Upper lobe of left lung (tissue), 4 donors: ENCODE measurements around the gene TTLL4.

Source experiments
- CTCF ChIP-seq, 6 experiments: fragments of 450-650 bp in 4 of 6; fragments of 200-600 bp in 2 of 6; sonication (generic) in 2 of 6; IDR thresholded peaks; one replicate each; pipeline ENCODE4 v1.5.1; 2016 to 2019; ENCODE audit warnings: antibody characterized with exemption in 6 of 6
- POLR2AphosphoS5 ChIP-seq, 2 donors: sonication (generic); formaldehyde crosslinking; IDR thresholded peaks; one replicate each; pipeline ENCODE4 v1.5.1; 2017; ENCODE audit warnings: antibody characterized with exemption in 2 of 2

- TF ChIP-seq CTCF (IDR thresholded peaks at IDR 0.05) (no peak), POLR2AphosphoS5 (IDR thresholded peaks at IDR 0.05) (no peak)
Observed at GRCh38 chr2:218786133-218786532, 75.5 kb downstream of the TTLL4 start.
